ENCODE measurements around the gene PIR. TPM values are rescaled to one million over a fixed set of nuclear protein-coding genes. Genes with fewer than 3 reads are reported as not detected.

Gene PIR
- total RNA-seq, 5 donors from 2014 or later (not counting 1 experiment from before 2014, with no cell fraction given) = 0.51 TPM; not detected in 4

GRCh38 chrX:15438332-15438731 is 54.8 kb downstream of the PIR start:
- ATAC-seq (replicated peaks in 1 of 4) (no peak), DNase-seq (no peak)
- whole genome bisulfite sequencing (ENCODE audit: insufficient coverage) = no CpG with 5 or more reads among the region's 3 CpGs
- Histone ChIP-seq H3K9me3 (no peaks in the 10 kb centered on the region), H3K4me3 (ENCODE audit: control insufficient read depth in 1 of 2, extremely low read depth in 1 of 2, low read length in 1 of 2) (no peak overlapping the region), H3K27me3 (replicated peaks in 1 of 2; ENCODE audit: control insufficient read depth in 2 of 2, extremely low read depth in 1 of 2, insufficient read depth in 2 of 2, low read length in 1 of 2) (no peaks in the 10 kb centered on the region), H3K27ac (ENCODE audit: low read length) (no peak overlapping the region), H3K4me1 (ENCODE audit: control insufficient read depth in 1 of 2, extremely low read depth in 1 of 2, insufficient read depth in 2 of 2, low read length in 2 of 2) (no peaks in the 10 kb centered on the region), H3K36me3 (ENCODE audit: control insufficient read depth in 2 of 2, extremely low read depth in 1 of 2, insufficient read depth in 1 of 2, low read length in 1 of 2) (no peaks in the 10 kb centered on the region)
- POLR2A ChIA-PET = no interaction called here
- CTCF ChIA-PET = interaction anchor here (0.6 to 0.8 kb wide), 2 partner anchors 15 to 1339 kb away, joined by 3 to 4 read pairs; no protein-coding TSS in a partner anchor
- peaks cover 0 to 4% (median 0%) of the 10 kb centered on the region in 3 donors for H3K9me3 Mint-ChIP-seq
- H3K4me1 Mint-ChIP-seq = no peaks in the 10 kb centered on the region
- H3K36me3 Mint-ChIP-seq = no peaks in the 10 kb centered on the region
- H3K27me3 Mint-ChIP-seq = peaks cover under 1 to 31% of the 10 kb centered on the region in 2 donors
- H3K4me3 Mint-ChIP-seq = no peak overlapping the region
- H3K27ac Mint-ChIP-seq = no peak overlapping the region

DNA sequence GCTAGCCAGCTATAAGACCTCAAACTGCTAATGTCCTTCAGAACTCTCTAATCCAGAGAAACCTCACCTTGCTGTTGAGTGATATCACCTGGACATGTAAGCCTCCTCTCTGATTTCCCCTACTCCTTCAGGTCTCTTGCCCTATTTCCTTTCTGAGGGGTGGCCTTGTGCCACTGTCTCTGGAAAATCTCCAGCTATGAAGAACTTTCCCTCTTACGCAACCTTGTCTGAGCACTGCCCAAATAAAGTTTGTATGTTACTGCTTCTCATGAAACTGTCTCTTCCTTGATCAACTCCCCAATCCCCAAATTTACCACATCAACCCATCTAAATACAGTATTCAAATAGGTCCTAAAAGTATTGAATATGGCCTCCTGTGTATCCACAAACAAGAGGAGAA is 55.4 kb downstream of the PIR start:
- Histone ChIP-seq H3K4me1 (ENCODE audit: control insufficient read depth in 1 of 2, extremely low read depth in 1 of 2, insufficient read depth in 2 of 2, low read length in 2 of 2) (no peaks in the 10 kb centered on the region), H3K4me3 (ENCODE audit: control insufficient read depth in 1 of 2, extremely low read depth in 1 of 2, low read length in 1 of 2) (no peak overlapping the region), H3K36me3 (ENCODE audit: control insufficient read depth in 2 of 2, extremely low read depth in 1 of 2, insufficient read depth in 1 of 2, low read length in 1 of 2) (no peaks in the 10 kb centered on the region), H3K27me3 (replicated peaks in 1 of 2; ENCODE audit: control insufficient read depth in 2 of 2, extremely low read depth in 1 of 2, insufficient read depth in 2 of 2, low read length in 1 of 2) (no peaks in the 10 kb centered on the region), H3K27ac (ENCODE audit: low read length) (no peak overlapping the region), H3K9me3 (no peaks in the 10 kb centered on the region)
- no peaks in the 10 kb centered on the region for H3K4me1 Mint-ChIP-seq
- no CpG with 5 or more reads among the region's 1 CpG for WGBS (ENCODE audit: insufficient coverage)
- H3K27me3 Mint-ChIP-seq = peaks cover 7 to 37% of the 10 kb centered on the region in 2 donors
- H3K9me3 Mint-ChIP-seq = peaks cover 0 to 4% (median 0%) of the 10 kb centered on the region in 3 donors
- no peak overlapping the region for H3K27ac Mint-ChIP-seq
- ChIA-PET CTCF (no interaction called here), POLR2A (no interaction called here)
- no peaks in the 10 kb centered on the region for H3K36me3 Mint-ChIP-seq
- ATAC-seq (replicated peaks in 1 of 4) (no peak), DNase-seq (no peak)
- H3K4me3 Mint-ChIP-seq = no peak overlapping the region

- Mint-ChIP-seq H3K27ac (no peak overlapping the region), H3K4me1 (no peaks in the 10 kb centered on the region), H3K9me3 (peaks cover 0 to 4% (median 0%) of the 10 kb centered on the region in 3 donors), H3K4me3 (no peak overlapping the region), H3K36me3 (no peaks in the 10 kb centered on the region), H3K27me3 (peaks cover 15 to 47% of the 10 kb centered on the region in 2 donors)
- no peak for ATAC-seq (replicated peaks in 1 of 4)
- no peaks in the 10 kb centered on the region for H3K4me1 ChIP-seq (ENCODE audit: control insufficient read depth in 1 of 2, extremely low read depth in 1 of 2, insufficient read depth in 2 of 2, low read length in 2 of 2)
- DNase-seq = no peak
- CTCF ChIA-PET = no interaction called here
- H3K4me3 ChIP-seq (ENCODE audit: control insufficient read depth in 1 of 2, extremely low read depth in 1 of 2, low read length in 1 of 2) = no peak overlapping the region
- no peak overlapping the region for H3K27ac ChIP-seq (ENCODE audit: low read length)
- no peaks in the 10 kb centered on the region for H3K36me3 ChIP-seq (ENCODE audit: control insufficient read depth in 2 of 2, extremely low read depth in 1 of 2, insufficient read depth in 1 of 2, low read length in 1 of 2)
- no peaks in the 10 kb centered on the region for H3K9me3 ChIP-seq
- POLR2A ChIA-PET = no interaction called here
- H3K27me3 ChIP-seq (replicated peaks in 1 of 2; ENCODE audit: control insufficient read depth in 2 of 2, extremely low read depth in 1 of 2, insufficient read depth in 2 of 2, low read length in 1 of 2) = no peaks in the 10 kb centered on the region
- no CpG with 5 or more reads among the region's 2 CpGs for WGBS (ENCODE audit: insufficient coverage)
Observed at GRCh38 chrX:15435836-15436619, 57.1 kb downstream of the PIR start.

- ATAC-seq (replicated peaks in 1 of 4) = no peak
- Mint-ChIP-seq H3K4me3 (no peak overlapping the region), H3K27ac (no peak overlapping the region), H3K9me3 (peaks cover 0 to 4% (median 0%) of the 10 kb centered on the region in 3 donors), H3K4me1 (no peaks in the 10 kb centered on the region), H3K36me3 (no peaks in the 10 kb centered on the region), H3K27me3 (peaks cover 20 to 45% of the 10 kb centered on the region in 2 donors)
- peak in 1 of 35 experiments; percentile 0 for DNase-seq
- H3K9me3 ChIP-seq = no peaks in the 10 kb centered on the region
- POLR2A ChIA-PET = no interaction called here
- CTCF ChIA-PET = no interaction called here
- no peaks in the 10 kb centered on the region for H3K4me1 ChIP-seq (ENCODE audit: control insufficient read depth in 1 of 2, extremely low read depth in 1 of 2, insufficient read depth in 2 of 2, low read length in 2 of 2)
- no peaks in the 10 kb centered on the region for H3K27me3 ChIP-seq (replicated peaks in 1 of 2; ENCODE audit: control insufficient read depth in 2 of 2, extremely low read depth in 1 of 2, insufficient read depth in 2 of 2, low read length in 1 of 2)
- H3K4me3 ChIP-seq (ENCODE audit: control insufficient read depth in 1 of 2, extremely low read depth in 1 of 2, low read length in 1 of 2) = no peak overlapping the region
- WGBS (ENCODE audit: insufficient coverage) = 65% methylated on average over 2 of the region's 2 CpGs
- no peaks in the 10 kb centered on the region for H3K36me3 ChIP-seq (ENCODE audit: control insufficient read depth in 2 of 2, extremely low read depth in 1 of 2, insufficient read depth in 1 of 2, low read length in 1 of 2)
- no peak overlapping the region for H3K27ac ChIP-seq (ENCODE audit: low read length)
Observed at GRCh38 chrX:15434205-15434604, 58.9 kb downstream of the PIR start.

- Histone ChIP-seq H3K4me3 (ENCODE audit: control insufficient read depth in 1 of 2, extremely low read depth in 1 of 2, low read length in 1 of 2) (no peak overlapping the region), H3K4me1 (ENCODE audit: control insufficient read depth in 1 of 2, extremely low read depth in 1 of 2, insufficient read depth in 2 of 2, low read length in 2 of 2) (no peaks in the 10 kb centered on the region), H3K27me3 (replicated peaks in 1 of 2; ENCODE audit: control insufficient read depth in 2 of 2, extremely low read depth in 1 of 2, insufficient read depth in 2 of 2, low read length in 1 of 2) (no peaks in the 10 kb centered on the region), H3K9me3 (no peaks in the 10 kb centered on the region), H3K27ac (ENCODE audit: low read length) (no peak overlapping the region), H3K36me3 (ENCODE audit: control insufficient read depth in 2 of 2, extremely low read depth in 1 of 2, insufficient read depth in 1 of 2, low read length in 1 of 2) (no peaks in the 10 kb centered on the region)
- ChIA-PET CTCF (interaction anchor here in 1 of 2 donors (0.6 kb wide), 1 partner anchor 110 kb away, joined by 4 read pairs; no protein-coding TSS in a partner anchor), POLR2A (interaction anchor here in 1 of 2 donors (0.7 kb wide), 1 partner anchor 998 kb away, joined by 4 read pairs; no protein-coding TSS in a partner anchor)
- no peaks in the 10 kb centered on the region for H3K4me1 Mint-ChIP-seq
- no peak overlapping the region for H3K4me3 Mint-ChIP-seq
- peaks cover 20 to 35% of the 10 kb centered on the region in 2 donors for H3K27me3 Mint-ChIP-seq
- WGBS (ENCODE audit: insufficient coverage) = no CpG with 5 or more reads among the region's 1 CpG
- H3K36me3 Mint-ChIP-seq = no peaks in the 10 kb centered on the region
- ATAC-seq (replicated peaks in 1 of 4) (no peak), DNase-seq (no peak)
- no peak overlapping the region for H3K27ac Mint-ChIP-seq
- no peaks in the 10 kb centered on the region for H3K9me3 Mint-ChIP-seq
Observed at GRCh38 chrX:15430584-15430983, 62.5 kb downstream of the PIR start.

- Mint-ChIP-seq H3K4me3 (no peak overlapping the region), H3K27ac (no peak overlapping the region), H3K27me3 (peaks cover 20 to 35% of the 10 kb centered on the region in 2 donors), H3K9me3 (no peaks in the 10 kb centered on the region), H3K36me3 (no peaks in the 10 kb centered on the region), H3K4me1 (no peaks in the 10 kb centered on the region)
- H3K36me3 ChIP-seq (ENCODE audit: control insufficient read depth in 2 of 2, extremely low read depth in 1 of 2, insufficient read depth in 1 of 2, low read length in 1 of 2) = no peaks in the 10 kb centered on the region
- DNase-seq (no peak), ATAC-seq (replicated peaks in 1 of 4) (no peak)
- no peak overlapping the region for H3K4me3 ChIP-seq (ENCODE audit: control insufficient read depth in 1 of 2, extremely low read depth in 1 of 2, low read length in 1 of 2)
- no peaks in the 10 kb centered on the region for H3K27me3 ChIP-seq (replicated peaks in 1 of 2; ENCODE audit: control insufficient read depth in 2 of 2, extremely low read depth in 1 of 2, insufficient read depth in 2 of 2, low read length in 1 of 2)
- CTCF ChIA-PET = interaction anchor here in 1 of 2 donors (0.6 kb wide), 1 partner anchor 111 kb away, joined by 4 read pairs; no protein-coding TSS in a partner anchor
- POLR2A ChIA-PET = interaction anchor here in 1 of 2 donors (0.7 kb wide), 1 partner anchor 998 kb away, joined by 4 read pairs; no protein-coding TSS in a partner anchor
- H3K27ac ChIP-seq (ENCODE audit: low read length) = no peak overlapping the region
- H3K9me3 ChIP-seq = no peaks in the 10 kb centered on the region
- no CpG with 5 or more reads among the region's 2 CpGs for WGBS (ENCODE audit: insufficient coverage)
- H3K4me1 ChIP-seq (ENCODE audit: control insufficient read depth in 1 of 2, extremely low read depth in 1 of 2, insufficient read depth in 2 of 2, low read length in 2 of 2) = no peaks in the 10 kb centered on the region
Observed at GRCh38 chrX:15430076-15430475, 63.1 kb downstream of the PIR start.

Data from T-cell (primary cell).